Jurkat, Clone E6-1 (cell line): Measurements from ENCODE around the gene PSORS1C2. TPM values are rescaled to one million over a fixed set of nuclear protein-coding genes. Genes with fewer than 3 reads are reported as not detected.
A peak's percentile ranks its signal among the peaks of the same experiment; 100 is the strongest.
"Not testable (repeated sequence)": the region's sequence is repeated elsewhere in the genome, so short reads cannot be mapped to it uniquely, and the experiment has no call there.

Experiments used
- DNase-seq: peaks from one replicate; pipeline ENCODE4 v3.0.0-alpha.2; 2011; ENCODE audit warnings: low read depth, low spot score
- H3K4me3 ChIP-seq: 2 replicates; pipeline ENCODE4 v1.5.1; 2011; ENCODE audit warnings: mild to moderate bottlenecking, low read length, control low read depth, moderate library complexity
- polyA plus RNA-seq: library from polyadenylated mRNA; unstranded; fragments of >200 nt; gene quantifications from one replicate; pipeline ENCODE4 v1.2.1, GENCODE V29; 2012; ENCODE audit warnings: missing spikeins; ENCODE audit not compliant: insufficient read length, insufficient read depth

PSORS1C2 gene
- not detected for polyA plus RNA-seq

GRCh38 chr6:31138982-31139381 lies at the start of gene PSORS1C2:
TSS of gene PSORS1C2 (minus strand) at chr6:31139066. CDS start at chr6:31139026, 40 bp downstream.
- DNase-seq, result no peak
- no peak within 1 kb of the TSS; the same call in 1 of the 2 replicates for H3K4me3 ChIP-seq

GRCh38 chr6:31187780-31188194 lies 48.9 kb upstream of the PSORS1C2 start:
- H3K4me3 ChIP-seq, result no peak overlapping the region
- DNase-seq, result no peak

- H3K4me3 ChIP-seq, result no peak overlapping the region
- DNase-seq, result no peak
Observed at GRCh38 chr6:31186052-31186734, 47.3 kb upstream of the PSORS1C2 start.

GRCh38 chr6:31185695-31186051 lies 46.8 kb upstream of the PSORS1C2 start:
- not testable (repeated sequence) for H3K4me3 ChIP-seq, DNase-seq

GRCh38 chr6:31183859-31184258 lies 45.0 kb upstream of the PSORS1C2 start:
- not testable (repeated sequence) for DNase-seq

GRCh38 chr6:31183287-31183686 lies 44.4 kb upstream of the PSORS1C2 start:
- not testable (repeated sequence) for DNase-seq, H3K4me3 ChIP-seq

More at GRCh38 chr6:31183859-31184258, 45.0 kb upstream of the PSORS1C2 start:
- H3K4me3 ChIP-seq, result not testable (repeated sequence)

GRCh38 chr6:31180500-31180899 lies 41.6 kb upstream of the PSORS1C2 start:
- DNase-seq, result no peak
- H3K4me3 ChIP-seq, result no peak overlapping the region

- DNase-seq, result no peak
- no peak overlapping the region for H3K4me3 ChIP-seq
Observed at GRCh38 chr6:31179896-31180295, 41.0 kb upstream of the PSORS1C2 start.

GRCh38 chr6:31179042-31179386 lies 40.1 kb upstream of the PSORS1C2 start:
- H3K4me3 ChIP-seq, result no peak overlapping the region
- DNase-seq, result no peak

GRCh38 chr6:31178143-31179041 lies 39.5 kb upstream of the PSORS1C2 start:
- no peak for DNase-seq
- no peak overlapping the region for H3K4me3 ChIP-seq

- no peak overlapping the region for H3K4me3 ChIP-seq
- DNase-seq, result peak; percentile 35
Observed at GRCh38 chr6:31175971-31176370, 37.1 kb upstream of the PSORS1C2 start.

- no peak overlapping the region for H3K4me3 ChIP-seq
- DNase-seq, result no peak
Observed at GRCh38 chr6:31174378-31174777, 35.5 kb upstream of the PSORS1C2 start.

GRCh38 chr6:31173406-31173805 lies 34.5 kb upstream of the PSORS1C2 start:
- DNase-seq, result no peak
- H3K4me3 ChIP-seq, result no peak overlapping the region

GRCh38 chr6:31172973-31173384 lies 34.1 kb upstream of the PSORS1C2 start:
- DNase-seq, result no peak
- no peak overlapping the region for H3K4me3 ChIP-seq

- DNase-seq, result no peak
- no peak overlapping the region for H3K4me3 ChIP-seq
Observed at GRCh38 chr6:31171931-31172905, 33.4 kb upstream of the PSORS1C2 start.

- DNase-seq, result no peak
- no peak overlapping the region for H3K4me3 ChIP-seq
Observed at GRCh38 chr6:31170987-31171671, 32.3 kb upstream of the PSORS1C2 start.

- no peak for DNase-seq
- no peak within 1 kb of the TSS for H3K4me3 ChIP-seq
Observed at GRCh38 chr6:31170600-31170881, 31.7 kb upstream of the PSORS1C2 start, which contains the start of gene POU5F1. TSS of gene POU5F1 (minus strand) at chr6:31170682. CDS start at chr6:31170620, 62 bp downstream.

GRCh38 chr6:31169858-31170599 lies 31.2 kb upstream of the PSORS1C2 start:
- H3K4me3 ChIP-seq, DNase-seq: not testable (repeated sequence)
